Measurements from ENCODE around the gene PWWP2B. TPM values are rescaled to one million over a fixed set of nuclear protein-coding genes. Genes with fewer than 3 reads are reported as not detected.

Gene PWWP2B
- total and polyA plus RNA-seq, 9 of the 15 experiments (the other 6 are each of a cell fraction or from before 2014, with no cell fraction given), result 0.07 to 9.2 (median 1.6) TPM; not detected in 1

- in situ Hi-C loops (cut with MboI) (loop anchor here (5.0 kb wide), 1 partner anchor 58 kb away; no protein-coding TSS in a partner anchor), intact Hi-C loops (cut with micrococcal nuclease) (loop anchor here (5.0 kb wide), 1 partner anchor 243 kb away; no protein-coding TSS in a partner anchor)
- Histone ChIP-seq H3K9me3 (replicated peaks; ENCODE audit: control insufficient read depth, insufficient read depth, low read depth, low read length) (no peaks in the 10 kb centered on the region), H2AFZ (ENCODE audit: low read depth, low read length) (no peak overlapping the region), H3K9me1 (ENCODE audit: control insufficient read depth, insufficient read depth, low read length) (no peaks in the 10 kb centered on the region), H3K36me3 (ENCODE audit: control insufficient read depth, insufficient read depth, low read length) (no peaks in the 10 kb centered on the region; the same call in 2 of the 3 replicates), H4K20me1 (replicated peaks; ENCODE audit: control insufficient read depth, insufficient read depth, low read length) (no peaks in the 10 kb centered on the region), H3K79me2 (ENCODE audit: control insufficient read depth, insufficient read depth, low read length) (peaks cover 12% of the 10 kb centered on the region; the same call in 2 of the 3 replicates), H3K27me3 (ENCODE audit: control insufficient read depth in 2 of 2, insufficient read depth in 2 of 2, low read length in 2 of 2) (no peaks in the 10 kb centered on the region), H3K9ac (ENCODE audit: insufficient read depth in 1 of 2, low read depth in 2 of 2, low read length in 2 of 2) (0 out of 4 replicates have a peak overlapping the region, but pooled peaks of 1 of the 2 experiments have one; percentile 19), H3K4me3 (no peak overlapping the region), H3K4me2 (ENCODE audit: insufficient read depth, low read length) (no peak overlapping the region), H3K4me1 (replicated peaks in 1 of 2; ENCODE audit: control insufficient read depth in 2 of 2, insufficient read depth in 2 of 2, low read length in 2 of 2) (peaks cover 5 to 57% of the 10 kb centered on the region in 2 experiments; a peak in 3 of 5 replicates), H3K27ac (ENCODE audit: extremely low read depth, low read depth, low read length) (no peak overlapping the region)
- no peak for TF ChIP-seq NONO (IDR thresholded peaks at IDR 0.05; ENCODE audit: low read depth in 2 of 2, low read length in 1 of 2)
- no peak for TF ChIP-seq FOXA1 (IDR thresholded peaks at IDR 0.05; ENCODE audit: borderline replicate concordance)
- TF ChIP-seq HNRNPUL1 (IDR thresholded peaks at IDR 0.05; ENCODE audit: low read length), result no peak
- no peak for TF ChIP-seq SMARCB1 (IDR thresholded peaks at IDR 0.05; ENCODE audit: insufficient read length, low read depth)
- TF ChIP-seq KAT2B (IDR thresholded peaks at IDR 0.05; ENCODE audit: low read depth, low read length), result no peak
- TF ChIP-seq ATF6 (CRISPR knock-in tag; IDR thresholded peaks at IDR 0.05), result no peak
- no peak for TF ChIP-seq POU5F1 (IDR thresholded peaks at IDR 0.05; ENCODE audit: borderline replicate concordance, low read depth, low read length, partially characterized antibody)
- no peak for TF ChIP-seq HMGN3 (IDR thresholded peaks at IDR 0.05; ENCODE audit: borderline replicate concordance, extremely low read depth, insufficient read length, low read depth, low read length)
- no peak for TF ChIP-seq RERE (CRISPR knock-in tag; IDR thresholded peaks at IDR 0.05; ENCODE audit: borderline replicate concordance)
- ChIA-PET POLR2A (interaction anchor here (0.6 kb wide), 1 partner anchor 43 kb away, joined by 4 read pairs; no protein-coding TSS in a partner anchor), CTCF (ENCODE audit: low intra/inter-chr PET ratio) (interaction anchor here (0.6 kb wide), 1 partner anchor 37 kb away, joined by 3 read pairs; no protein-coding TSS in a partner anchor)
- FAIRE-seq, result no peak
- WGBS (ENCODE audit: insufficient coverage, low coverage, missing lambda C conversion rate), result 39% methylated on average over 11 of the region's 13 CpGs
- no peak for ATAC-seq
- BruUV-seq (replicated peaks), result no TSS peak
- DNase-seq (ENCODE audit: extremely low read depth in 1 of 4, low spot score in 3 of 4), result no peak
These were observed 2.7 kb upstream of the PWWP2B start for GRCh38 chr10:132394201-132394811.

Data from K562 (cell line).